Measurements from ENCODE around the gene EMP2. TPM values are rescaled to one million over a fixed set of nuclear protein-coding genes. Genes with fewer than 3 reads are reported as not detected.

EMP2 gene
- total RNA-seq, 2 donors from 2014 or later = 19.0 to 20.7 TPM

DNA sequence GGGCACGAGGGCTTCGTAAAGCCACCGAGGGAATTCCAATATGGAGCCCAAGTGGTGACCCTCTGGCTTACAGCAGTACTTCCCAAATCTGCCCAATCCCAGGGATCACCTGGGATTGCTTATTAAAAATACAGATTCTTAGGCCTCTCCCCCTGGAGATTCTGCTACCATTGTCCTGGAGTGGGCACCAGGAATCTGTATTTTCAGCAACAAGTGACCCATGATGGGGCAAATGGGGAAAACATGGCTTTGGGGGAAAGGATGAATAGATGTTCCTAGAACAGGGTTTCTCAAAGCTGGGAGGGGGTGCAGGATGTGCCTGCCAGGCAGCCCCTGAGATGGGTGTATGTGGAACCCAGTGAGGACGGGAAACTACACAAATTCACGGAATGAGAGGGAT, 40.6 kb downstream of the EMP2 start:
- TF ChIP-seq CTCF (conservative IDR thresholded peaks at IDR 0.05) = no peak
- Mint-ChIP-seq H3K4me3 (no peak overlapping the region), H3K36me3 (ENCODE audit: low read depth) (peaks cover 21% of the 10 kb centered on the region), H3K9me3 (no peaks in the 10 kb centered on the region), H3K27ac (no peak overlapping the region), H3K4me1 (no peaks in the 10 kb centered on the region), H3K27me3 (ENCODE audit: insufficient read depth) (no peaks in the 10 kb centered on the region)
- 95% methylated on average over 5 of the region's 5 CpGs for WGBS, 2 experiments (ENCODE audit: insufficient coverage in 1 of 2, insufficient read length in 1 of 2)
- peaks cover 8% of the 10 kb centered on the region for H3K36me3 ChIP-seq (ENCODE audit: control insufficient read depth, insufficient read depth, low read length)
- H3K9ac ChIP-seq (ENCODE audit: extremely low read depth, low read length, poor library complexity, severe bottlenecking) = no peak overlapping the region
- no peak overlapping the region for H3K27ac ChIP-seq (ENCODE audit: low read depth, low read length)
- no peaks in the 10 kb centered on the region for H3K4me1 ChIP-seq (ENCODE audit: control insufficient read depth, insufficient read depth, low read length)
- no peak overlapping the region for H3K4me3 ChIP-seq (ENCODE audit: low read length)
- H3K9me3 ChIP-seq (ENCODE audit: control insufficient read depth, low read length) = no peaks in the 10 kb centered on the region
- H3K27me3 ChIP-seq (ENCODE audit: control insufficient read depth, insufficient read depth, low read length, poor library complexity, severe bottlenecking) = no peaks in the 10 kb centered on the region
- no peak for DNase-seq

GRCh38 chr16:10539236-10539635, 41.2 kb downstream of the EMP2 start:
- Histone ChIP-seq H3K27ac (ENCODE audit: low read depth, low read length) (no peak overlapping the region), H3K4me3 (ENCODE audit: low read length) (no peak overlapping the region), H3K9ac (ENCODE audit: extremely low read depth, low read length, poor library complexity, severe bottlenecking) (no peak overlapping the region), H3K27me3 (ENCODE audit: control insufficient read depth, insufficient read depth, low read length, poor library complexity, severe bottlenecking) (no peaks in the 10 kb centered on the region), H3K4me1 (ENCODE audit: control insufficient read depth, insufficient read depth, low read length) (no peaks in the 10 kb centered on the region), H3K9me3 (ENCODE audit: control insufficient read depth, low read length) (no peaks in the 10 kb centered on the region), H3K36me3 (ENCODE audit: control insufficient read depth, insufficient read depth, low read length) (peaks cover 8% of the 10 kb centered on the region)
- 93 to 100% methylated on average over 1 to 7 of the region's 8 CpGs for WGBS, 2 experiments (ENCODE audit: insufficient coverage in 1 of 2, insufficient read length in 1 of 2)
- TF ChIP-seq CTCF (conservative IDR thresholded peaks at IDR 0.05) = no peak
- DNase-seq = no peak
- Mint-ChIP-seq H3K27me3 (ENCODE audit: insufficient read depth) (no peaks in the 10 kb centered on the region), H3K27ac (no peak overlapping the region), H3K4me1 (no peaks in the 10 kb centered on the region), H3K9me3 (no peaks in the 10 kb centered on the region), H3K36me3 (ENCODE audit: low read depth) (peaks cover 19% of the 10 kb centered on the region), H3K4me3 (no peak overlapping the region)

DNA sequence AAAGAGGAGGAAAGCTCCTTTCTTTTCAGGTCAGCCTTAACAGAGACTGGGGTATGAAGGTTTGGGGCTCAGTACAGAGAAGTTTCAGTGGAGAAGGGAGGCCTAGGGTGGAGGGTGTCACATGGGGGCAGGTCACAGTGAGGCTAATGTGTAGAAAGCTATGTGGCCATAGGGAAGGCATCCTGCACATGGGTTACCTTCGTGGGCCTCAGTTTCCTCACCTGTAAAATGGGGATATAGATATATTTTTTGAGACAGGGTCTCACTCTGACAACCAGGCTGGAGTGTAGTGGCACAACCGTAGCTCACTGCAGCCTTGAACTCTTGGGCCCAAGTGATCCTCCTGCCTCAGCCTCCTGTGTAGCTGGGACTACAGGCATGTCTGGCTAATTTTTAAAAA, 41.8 kb downstream of the EMP2 start:
- no peaks in the 10 kb centered on the region for H3K4me1 ChIP-seq (ENCODE audit: control insufficient read depth, insufficient read depth, low read length)
- H3K36me3 ChIP-seq (ENCODE audit: control insufficient read depth, insufficient read depth, low read length) = peaks cover 8% of the 10 kb centered on the region
- H3K9ac ChIP-seq (ENCODE audit: extremely low read depth, low read length, poor library complexity, severe bottlenecking) = no peak overlapping the region
- Mint-ChIP-seq H3K9me3 (no peaks in the 10 kb centered on the region), H3K27me3 (ENCODE audit: insufficient read depth) (no peaks in the 10 kb centered on the region), H3K4me3 (no peak overlapping the region), H3K4me1 (no peaks in the 10 kb centered on the region), H3K36me3 (ENCODE audit: low read depth) (peaks cover 19% of the 10 kb centered on the region), H3K27ac (no peak overlapping the region)
- no peaks in the 10 kb centered on the region for H3K27me3 ChIP-seq (ENCODE audit: control insufficient read depth, insufficient read depth, low read length, poor library complexity, severe bottlenecking)
- no peak overlapping the region for H3K27ac ChIP-seq (ENCODE audit: low read depth, low read length)
- 90 to 94% methylated on average over 2 of the region's 2 CpGs for WGBS, 2 experiments (ENCODE audit: insufficient coverage in 1 of 2, insufficient read length in 1 of 2)
- H3K9me3 ChIP-seq (ENCODE audit: control insufficient read depth, low read length) = no peaks in the 10 kb centered on the region
- no peak overlapping the region for H3K4me3 ChIP-seq (ENCODE audit: low read length)
- TF ChIP-seq CTCF (conservative IDR thresholded peaks at IDR 0.05) = no peak
- DNase-seq = no peak
